Measurements from ENCODE around the gene BANF2. TPM values are rescaled to one million over a fixed set of nuclear protein-coding genes. Genes with fewer than 3 reads are reported as not detected.
A peak's percentile ranks its signal among the peaks of the same experiment; 100 is the strongest.

BANF2 gene
- total and polyA plus RNA-seq, 12 donors, result not detected

GRCh38 chr20:17761604-17762003 lies 61.8 kb downstream of the BANF2 start:
- no peak for DNase-seq
- no peaks in the 10 kb centered on the region for H3K4me1 ChIP-seq
- intact Hi-C loops (cut with DNase I), result no loop called here
- H3K9me3 ChIP-seq, result peaks cover 0 to 21% (median 13%) of the 10 kb centered on the region in 11 donors
- H3K27me3 ChIP-seq, result no peaks in the 10 kb centered on the region
- H3K36me3 ChIP-seq, result no peaks in the 10 kb centered on the region
- no peak for ATAC-seq
- whole genome bisulfite sequencing, 2 donors, result 85 to 88% methylated on average over 3 of the region's 3 CpGs
- TF ChIP-seq CTCF (IDR thresholded peaks at IDR 0.05), result no peak
- H3K27ac ChIP-seq, result no peak overlapping the region
- H3K4me3 ChIP-seq, result no peak overlapping the region

- peak in 1 of 2 donors; percentile 26 for DNase-seq
- Histone ChIP-seq H3K9me3 (peaks cover 0 to 21% (median 13%) of the 10 kb centered on the region in 11 donors), H3K36me3 (no peaks in the 10 kb centered on the region), H3K27ac (no peak overlapping the region), H3K4me1 (no peaks in the 10 kb centered on the region), H3K27me3 (no peaks in the 10 kb centered on the region), H3K4me3 (no peak overlapping the region)
- intact Hi-C loops (cut with DNase I), result no loop called here
- TF ChIP-seq CTCF (IDR thresholded peaks at IDR 0.05), result no peak
- ATAC-seq, result peak in 3 of 8 donors; percentile 44 to 62 (median 50)
- 74 to 85% methylated on average over 7 of the region's 7 CpGs for WGBS, 2 donors
These were observed 62.6 kb downstream of the BANF2 start for GRCh38 chr20:17762243-17762872.

GRCh38 chr20:17762873-17763557 lies 63.2 kb downstream of the BANF2 start:
- H3K27ac ChIP-seq, result no peak overlapping the region
- no peak for TF ChIP-seq CTCF (IDR thresholded peaks at IDR 0.05)
- WGBS, 2 donors, result 83 to 86% methylated on average over 6 of the region's 6 CpGs
- H3K4me3 ChIP-seq, result no peak overlapping the region
- DNase-seq (no peak), ATAC-seq (no peak)
- no peaks in the 10 kb centered on the region for H3K27me3 ChIP-seq
- H3K4me1 ChIP-seq, result no peaks in the 10 kb centered on the region
- intact Hi-C loops (cut with DNase I), result no loop called here
- no peaks in the 10 kb centered on the region for H3K36me3 ChIP-seq
- peaks cover 0 to 18% (median 13%) of the 10 kb centered on the region in 11 donors for H3K9me3 ChIP-seq

GRCh38 chr20:17765017-17765416 lies 65.3 kb downstream of the BANF2 start:
- no peak overlapping the region for H3K27ac ChIP-seq
- ATAC-seq (no peak), DNase-seq (no peak)
- TF ChIP-seq CTCF (IDR thresholded peaks at IDR 0.05), result no peak
- intact Hi-C loops (cut with DNase I), result no loop called here
- no peaks in the 10 kb centered on the region for H3K36me3 ChIP-seq
- H3K9me3 ChIP-seq, result no peaks in the 10 kb centered on the region
- H3K27me3 ChIP-seq, result no peaks in the 10 kb centered on the region
- H3K4me1 ChIP-seq, result no peaks in the 10 kb centered on the region
- 83 to 91% methylated on average over 4 of the region's 4 CpGs for WGBS, 2 donors
- no peak overlapping the region for H3K4me3 ChIP-seq
